HG03108 (cell line): ENCODE results near the gene OPN4.
A peak's percentile ranks its signal among the peaks of the same experiment; 100 is the strongest.

Source experiments
- ATAC-seq: cut with Tn5 transposase; IDR thresholded peaks from one replicate; pipeline ENCODE4 v1.9.1; 2021; ENCODE audit warnings: moderate library complexity; ENCODE audit not compliant: unreplicated experiment

OPN4 gene

GRCh38 chr10:86699125-86699524, 44.8 kb downstream of the OPN4 start:
- no peak for ATAC-seq

- ATAC-seq = no peak
These were observed 45.2 kb downstream of the OPN4 start for GRCh38 chr10:86699541-86699940.

GRCh38 chr10:86699991-86700840, 45.9 kb downstream of the OPN4 start:
- no peak for ATAC-seq

- ATAC-seq = no peak
These were observed 46.7 kb downstream of the OPN4 start for GRCh38 chr10:86700851-86701617.

GRCh38 chr10:86703176-86703575, 48.8 kb downstream of the OPN4 start:
- ATAC-seq = no peak

- ATAC-seq = no peak
These were observed 50.8 kb downstream of the OPN4 start for GRCh38 chr10:86705139-86705538.

GRCh38 chr10:86705905-86706304, 51.6 kb downstream of the OPN4 start:
- ATAC-seq = no peak

GRCh38 chr10:86706401-86706841, 52.1 kb downstream of the OPN4 start:
- no peak for ATAC-seq

- ATAC-seq = no peak
These were observed 52.6 kb downstream of the OPN4 start for GRCh38 chr10:86706977-86707376.

- no peak for ATAC-seq
These were observed 53.2 kb downstream of the OPN4 start for GRCh38 chr10:86707505-86707904.

- ATAC-seq = no peak
These were observed 53.9 kb downstream of the OPN4 start for GRCh38 chr10:86708068-86708782.

- ATAC-seq = no peak
These were observed 54.5 kb downstream of the OPN4 start for GRCh38 chr10:86708783-86709380.

GRCh38 chr10:86709396-86710185, 55.2 kb downstream of the OPN4 start:
- ATAC-seq = no peak

GRCh38 chr10:86710987-86711512, 56.7 kb downstream of the OPN4 start:
- peak; percentile 86 for ATAC-seq

GRCh38 chr10:86711513-86712316, 57.4 kb downstream of the OPN4 start:
- peak; percentile 38 for ATAC-seq

GRCh38 chr10:86712317-86712707, 58.0 kb downstream of the OPN4 start:
- no peak for ATAC-seq

- ATAC-seq = no peak
These were observed 60.9 kb downstream of the OPN4 start for GRCh38 chr10:86715156-86715795.

GRCh38 chr10:86715836-86716235, 61.5 kb downstream of the OPN4 start:
- no peak for ATAC-seq
